NT2/D1 (cell line): Measurements from ENCODE around the gene PRDM11.

Experiments used
- DNase-seq: peaks from one replicate; pipeline ENCODE4 v3.0.0-alpha.2; 2011; ENCODE audit warnings: low read depth, low spot score
- H3K27me3 ChIP-seq: 2 replicates; pipeline ENCODE4 v1.6.0; 2011; ENCODE audit warnings: mild to moderate bottlenecking; ENCODE audit not compliant: insufficient read length, insufficient read depth
- H3K36me3 ChIP-seq: 2 replicates; pipeline ENCODE4 v1.6.1; 2011; ENCODE audit warnings: mild to moderate bottlenecking, low read length, mixed read lengths; ENCODE audit not compliant: insufficient read depth, insufficient read length
- H3K4me1 ChIP-seq: 2 replicates; pipeline ENCODE4 v1.5.1; 2011; ENCODE audit not compliant: insufficient read depth, insufficient read length
- H3K4me3 ChIP-seq: 2 replicates; pipeline ENCODE4 v1.5.1; 2011; ENCODE audit warnings: low read depth; ENCODE audit not compliant: insufficient read length
- H3K9ac ChIP-seq: 2 replicates; pipeline ENCODE4 v1.6.0; 2011; ENCODE audit warnings: low read depth; ENCODE audit not compliant: insufficient read length
- H3K9me3 ChIP-seq: 2 replicates; pipeline ENCODE4 v1.5.1; 2011; ENCODE audit warnings: mild to moderate bottlenecking, low read length; ENCODE audit not compliant: insufficient read depth
- SUZ12 ChIP-seq: IDR thresholded peaks from 2 replicates; pipeline ENCODE4 v1.6.1; 2011; ENCODE audit not compliant: insufficient read length, insufficient read depth; ENCODE audit errors: extremely low read depth
- YY1 ChIP-seq: IDR thresholded peaks from 2 replicates; pipeline ENCODE4 v1.6.1; 2011; ENCODE audit not compliant: insufficient read length, insufficient read depth
- ZNF274 ChIP-seq: IDR thresholded peaks from 2 replicates; pipeline ENCODE4 v1.6.1; 2011; ENCODE audit warnings: mild to moderate bottlenecking, low read depth, low read length

PRDM11 gene

GRCh38 chr11:45143494-45143893 lies 2.9 kb upstream of the PRDM11 start:
- Histone ChIP-seq H3K27me3 (peaks cover 43% of the 10 kb centered on the region), H3K9ac (no peak overlapping the region), H3K4me3 (no peak overlapping the region), H3K36me3 (no peaks in the 10 kb centered on the region), H3K4me1 (peaks cover 10% of the 10 kb centered on the region), H3K9me3 (no peaks in the 10 kb centered on the region)
- DNase-seq = no peak
- no peak for TF ChIP-seq YY1
- TF ChIP-seq ZNF274 = no peak
- no peak for TF ChIP-seq SUZ12

- DNase-seq = no peak
- Histone ChIP-seq H3K4me1 (peaks cover 10% of the 10 kb centered on the region), H3K27me3 (peaks cover 43% of the 10 kb centered on the region), H3K36me3 (no peaks in the 10 kb centered on the region), H3K4me3 (no peak overlapping the region), H3K9me3 (peaks cover 8% of the 10 kb centered on the region; the same call in 1 of the 2 replicates), H3K9ac (no peak overlapping the region)
- no peak for TF ChIP-seq YY1
- no peak for TF ChIP-seq ZNF274
- no peak for TF ChIP-seq SUZ12
Observed at GRCh38 chr11:45144126-45145082, 2.0 kb upstream of the PRDM11 start.

- DNase-seq = no peak
- no peak overlapping the region for H3K9ac ChIP-seq
- no peak overlapping the region for H3K4me3 ChIP-seq
- TF ChIP-seq SUZ12 (no peak), ZNF274 (no peak), YY1 (no peak)
- peaks cover 10% of the 10 kb centered on the region for H3K4me1 ChIP-seq
- peaks cover 43% of the 10 kb centered on the region for H3K27me3 ChIP-seq
- peaks cover 14% of the 10 kb centered on the region; the same call in 1 of the 2 replicates for H3K9me3 ChIP-seq
- no peaks in the 10 kb centered on the region for H3K36me3 ChIP-seq
Observed at GRCh38 chr11:45145083-45145378, 1.4 kb upstream of the PRDM11 start.

- Histone ChIP-seq H3K27me3 (peaks cover 43% of the 10 kb centered on the region), H3K4me1 (peaks cover 10% of the 10 kb centered on the region), H3K4me3 (peak overlapping the region; percentile 55), H3K36me3 (no peaks in the 10 kb centered on the region), H3K9me3 (peaks cover 14% of the 10 kb centered on the region; the same call in 1 of the 2 replicates), H3K9ac (peak overlapping the region; percentile 70)
- peak; percentile 73 for DNase-seq
- TF ChIP-seq ZNF274 (no peak), YY1 (no peak), SUZ12 (no peak)
Observed at GRCh38 chr11:45145379-45146071, 914 bp upstream of the PRDM11 start.

GRCh38 chr11:45147017-45147728 lies 734 bp downstream of the PRDM11 start:
- Histone ChIP-seq H3K36me3 (no peaks in the 10 kb centered on the region), H3K9ac (peak overlapping the region; percentile 94), H3K27me3 (peaks cover 29% of the 10 kb centered on the region), H3K4me3 (peak overlapping the region; percentile 76), H3K4me1 (peaks cover 10% of the 10 kb centered on the region), H3K9me3 (peaks cover 14% of the 10 kb centered on the region; the same call in 1 of the 2 replicates)
- no peak for TF ChIP-seq ZNF274
- no peak for TF ChIP-seq YY1
- no peak for TF ChIP-seq SUZ12
- DNase-seq = peak; percentile 96

GRCh38 chr11:45147891-45148675 lies 1.6 kb downstream of the PRDM11 start:
- Histone ChIP-seq H3K36me3 (no peaks in the 10 kb centered on the region), H3K27me3 (peaks cover 21% of the 10 kb centered on the region), H3K4me1 (peaks cover 10% of the 10 kb centered on the region), H3K4me3 (peak overlapping the region; percentile 76), H3K9me3 (peaks cover 14% of the 10 kb centered on the region; the same call in 1 of the 2 replicates), H3K9ac (peak overlapping the region; percentile 94)
- no peak for DNase-seq
- TF ChIP-seq YY1 (no peak), SUZ12 (no peak), ZNF274 (no peak)
